ENCODE data around the gene KYNU. TPM values are rescaled to one million over a fixed set of nuclear protein-coding genes. Genes with fewer than 3 reads are reported as not detected.
"Not testable (repeated sequence)": the region's sequence is repeated elsewhere in the genome, so short reads cannot be mapped to it uniquely, and the experiment has no call there.

Gene KYNU
- total RNA-seq, 1 donor from 2014 or later: 1.3 TPM

DNA sequence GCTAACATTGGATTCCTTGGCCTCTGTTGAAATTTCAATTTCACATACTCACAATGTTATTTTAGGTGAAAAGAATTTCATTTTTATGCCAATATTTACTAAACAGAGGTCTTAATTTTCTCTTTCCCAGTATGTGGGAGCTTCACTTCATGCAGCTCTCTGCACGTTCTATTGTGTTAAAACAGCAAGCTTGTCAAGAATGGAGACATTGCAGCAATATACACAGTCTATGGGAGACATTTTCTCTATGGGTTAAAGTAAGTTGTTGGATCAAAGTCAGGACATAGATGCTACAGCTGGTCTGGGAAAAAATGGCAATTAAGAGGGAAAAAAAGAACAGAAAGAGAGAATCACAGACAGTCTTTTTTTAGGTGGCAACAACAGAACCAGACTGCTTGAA is 181.4 kb downstream of the KYNU start:
- TF ChIP-seq, protein P1, sequence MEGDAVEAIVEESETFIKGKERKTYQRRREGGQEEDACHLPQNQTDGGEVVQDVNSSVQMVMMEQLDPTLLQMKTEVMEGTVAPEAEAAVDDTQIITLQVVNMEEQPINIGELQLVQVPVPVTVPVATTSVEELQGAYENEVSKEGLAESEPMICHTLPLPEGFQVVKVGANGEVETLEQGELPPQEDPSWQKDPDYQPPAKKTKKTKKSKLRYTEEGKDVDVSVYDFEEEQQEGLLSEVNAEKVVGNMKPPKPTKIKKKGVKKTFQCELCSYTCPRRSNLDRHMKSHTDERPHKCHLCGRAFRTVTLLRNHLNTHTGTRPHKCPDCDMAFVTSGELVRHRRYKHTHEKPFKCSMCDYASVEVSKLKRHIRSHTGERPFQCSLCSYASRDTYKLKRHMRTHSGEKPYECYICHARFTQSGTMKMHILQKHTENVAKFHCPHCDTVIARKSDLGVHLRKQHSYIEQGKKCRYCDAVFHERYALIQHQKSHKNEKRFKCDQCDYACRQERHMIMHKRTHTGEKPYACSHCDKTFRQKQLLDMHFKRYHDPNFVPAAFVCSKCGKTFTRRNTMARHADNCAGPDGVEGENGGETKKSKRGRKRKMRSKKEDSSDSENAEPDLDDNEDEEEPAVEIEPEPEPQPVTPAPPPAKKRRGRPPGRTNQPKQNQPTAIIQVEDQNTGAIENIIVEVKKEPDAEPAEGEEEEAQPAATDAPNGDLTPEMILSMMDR (conservative IDR thresholded peaks at IDR 0.05; ENCODE audit: low read depth, low read length): no peak
- no peak overlapping the region for H3K4me3 ChIP-seq (ENCODE audit: low read depth, low read length)
- DNase-seq (ENCODE audit: low read depth): no peak

DNA sequence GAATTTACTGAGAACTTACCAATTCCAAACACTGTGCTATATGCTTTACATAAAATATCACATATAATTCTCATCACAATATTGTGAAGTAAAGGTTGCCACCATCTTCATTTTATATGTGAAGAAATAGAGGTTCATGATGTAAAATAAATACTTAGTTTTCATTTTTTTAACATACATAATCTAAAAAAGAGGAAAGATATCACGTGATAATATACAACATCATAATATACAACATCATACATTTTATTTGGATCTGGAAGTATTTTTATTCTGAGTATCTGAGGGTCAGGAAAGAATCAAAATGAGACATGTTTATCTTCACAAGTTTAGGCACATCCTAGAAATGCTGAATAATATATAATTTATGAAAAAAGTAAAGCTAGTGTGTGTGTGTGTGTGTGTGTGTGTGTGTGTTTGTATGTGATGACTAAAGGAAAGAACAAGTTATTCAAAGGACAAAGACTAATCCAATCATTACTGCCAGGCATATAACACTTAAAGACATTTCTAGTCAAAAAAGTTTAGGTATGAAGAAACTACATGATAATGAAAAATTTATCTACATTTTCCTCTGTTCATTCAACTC is 186.2 kb downstream of the KYNU start:
- no peak for DNase-seq (ENCODE audit: low read depth)
- no peak overlapping the region for H3K4me3 ChIP-seq (ENCODE audit: low read depth, low read length)
- TF ChIP-seq, protein P1 (conservative IDR thresholded peaks at IDR 0.05; ENCODE audit: low read depth, low read length): no peak

DNA sequence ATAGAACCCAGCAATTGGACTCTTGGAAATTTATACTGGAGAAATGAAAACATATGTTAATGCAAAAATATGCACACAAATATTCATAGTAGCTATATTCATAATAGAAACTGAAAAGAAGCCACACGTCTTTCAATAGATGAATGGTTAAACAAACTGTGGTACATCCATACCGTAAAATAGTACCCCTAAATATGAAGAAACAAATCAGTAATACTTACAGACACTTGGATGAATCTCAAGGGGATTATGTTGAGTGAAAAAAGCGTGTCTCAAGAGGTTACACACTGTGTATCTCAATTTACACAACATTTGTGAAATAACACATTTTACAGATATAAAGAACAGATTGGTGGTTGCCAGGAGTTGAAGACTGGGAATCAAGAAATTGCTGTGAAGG is 190.6 kb downstream of the KYNU start:
- TF ChIP-seq, protein P1 (conservative IDR thresholded peaks at IDR 0.05; ENCODE audit: low read depth, low read length): no peak
- H3K4me3 ChIP-seq (ENCODE audit: low read depth, low read length): no peak overlapping the region
- no peak for DNase-seq (ENCODE audit: low read depth)

DNA sequence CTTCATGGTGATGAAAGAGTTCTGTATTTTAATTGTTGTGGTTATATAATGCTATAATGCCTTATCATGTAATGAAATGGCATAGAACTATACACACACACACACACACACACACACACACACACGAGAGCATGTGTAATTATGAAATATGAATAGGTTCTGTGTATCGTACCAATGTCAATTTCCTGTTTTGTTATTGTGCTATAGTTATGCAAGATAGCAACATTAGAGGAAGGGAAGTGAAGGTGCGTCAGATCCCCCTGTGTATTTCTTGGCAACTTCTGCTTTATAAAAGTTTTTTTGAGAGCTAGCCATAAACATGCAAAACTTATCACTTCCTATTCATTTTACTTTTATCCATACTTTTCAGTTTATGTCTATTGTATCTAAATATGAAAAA is 191.0 kb downstream of the KYNU start:
- TF ChIP-seq, protein P1 (conservative IDR thresholded peaks at IDR 0.05; ENCODE audit: low read depth, low read length): no peak
- no peak for DNase-seq (ENCODE audit: low read depth)
- H3K4me3 ChIP-seq (ENCODE audit: low read depth, low read length): no peak overlapping the region

DNA sequence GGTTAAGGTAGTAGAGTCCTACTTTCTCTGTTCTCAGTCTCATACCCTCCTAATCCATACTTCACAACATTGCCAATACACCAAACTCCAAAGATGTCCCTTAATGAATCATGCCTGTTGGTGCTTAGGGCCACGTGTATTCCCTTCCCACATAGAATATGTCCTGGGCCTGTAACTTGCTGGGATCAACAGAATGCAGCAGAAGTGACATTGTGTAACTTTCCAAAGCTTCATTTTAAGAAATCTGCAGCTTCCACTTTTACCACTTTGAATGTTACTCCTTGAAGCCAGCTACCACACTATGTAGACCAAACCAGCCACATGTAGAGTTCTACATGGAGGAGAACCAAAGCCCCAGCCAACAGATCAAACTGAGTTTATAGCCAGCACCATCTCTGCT is 193.2 kb downstream of the KYNU start:
- no peak overlapping the region for H3K4me3 ChIP-seq (ENCODE audit: low read depth, low read length)
- TF ChIP-seq, protein P1 (conservative IDR thresholded peaks at IDR 0.05; ENCODE audit: low read depth, low read length): no peak
- DNase-seq (ENCODE audit: low read depth): no peak

DNA sequence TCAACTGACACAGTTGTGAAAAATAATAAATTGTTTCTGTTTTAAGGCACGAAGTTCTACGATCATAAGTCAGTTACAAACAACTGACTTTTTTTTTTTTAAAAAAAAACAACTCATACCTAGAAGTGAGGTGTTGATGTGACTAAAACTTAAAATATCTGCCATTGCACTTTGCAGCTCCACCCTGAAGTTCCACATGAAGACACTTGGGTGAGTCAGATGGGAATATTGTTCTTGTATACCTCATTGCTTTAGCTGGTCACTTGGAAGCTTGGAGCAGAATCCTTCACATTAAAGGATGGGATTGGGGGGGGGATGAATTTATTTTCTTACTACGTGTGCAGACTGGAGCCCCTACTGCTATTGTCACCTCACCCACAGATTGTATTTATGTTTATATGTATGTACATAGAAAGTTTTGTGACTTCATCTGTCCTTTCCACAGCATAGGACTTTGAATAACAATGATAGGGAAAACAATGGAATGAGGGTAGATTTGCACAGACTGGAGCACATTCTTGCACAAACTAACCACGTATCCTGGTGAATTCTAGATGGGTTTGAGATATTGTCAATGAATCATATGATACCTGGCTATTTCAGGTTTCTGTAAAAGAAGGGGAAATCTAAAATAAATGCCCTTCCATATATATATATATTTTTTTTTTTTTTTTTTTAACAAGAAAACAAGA is 193.9 kb downstream of the KYNU start:
- TF ChIP-seq, protein P1 (conservative IDR thresholded peaks at IDR 0.05; ENCODE audit: low read depth, low read length): no peak
- H3K4me3 ChIP-seq (ENCODE audit: low read depth, low read length): no peak overlapping the region
- peak; percentile 91 for DNase-seq (ENCODE audit: low read depth)

DNA sequence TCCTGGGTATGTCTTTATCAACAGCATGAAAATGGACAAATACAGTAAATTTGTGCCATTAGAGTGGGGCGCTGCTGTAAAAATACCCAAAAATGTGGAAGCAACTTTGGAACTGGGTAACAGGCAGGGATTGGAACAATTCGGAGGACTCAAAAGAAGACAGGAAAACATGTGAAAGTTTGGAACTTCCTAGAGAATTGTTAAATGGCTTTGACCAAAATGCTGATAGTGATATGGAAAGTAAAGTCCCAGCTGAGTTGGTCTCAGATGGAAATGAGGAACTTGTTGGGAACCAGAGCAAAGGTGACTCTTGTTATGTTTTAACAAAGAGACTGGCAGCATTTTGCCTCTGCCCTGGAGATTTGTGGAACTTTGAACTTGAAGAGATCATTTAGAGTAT is 197.4 kb downstream of the KYNU start:
- DNase-seq (ENCODE audit: low read depth); H3K4me3 ChIP-seq (ENCODE audit: low read depth, low read length): not testable (repeated sequence)

Data from epithelial cell of proximal tubule (primary cell).